Measurements from ENCODE around the gene DOCK8. TPM values are rescaled to one million over a fixed set of nuclear protein-coding genes. Genes with fewer than 3 reads are reported as not detected.

Gene DOCK8
- total RNA-seq, 4 donors from 2014 or later = 18.1 to 33.3 (median 28.6) TPM

- no peak for DNase-seq (ENCODE audit: low spot score)
- ATAC-seq (ENCODE audit: low FRiP score) = no peak
- no peak for TF ChIP-seq CTCF (IDR thresholded peaks at IDR 0.05)
Measured at GRCh38 chr9:414595-414994, 199.9 kb downstream of the DOCK8 start.

GRCh38 chr9:419571-420171 lies 205.0 kb downstream of the DOCK8 start:
- no peak for ATAC-seq (ENCODE audit: low FRiP score)
- TF ChIP-seq CTCF (IDR thresholded peaks at IDR 0.05) = no peak
- no peak for DNase-seq (ENCODE audit: low spot score)

- no peak for TF ChIP-seq CTCF (IDR thresholded peaks at IDR 0.05)
- no peak for ATAC-seq (ENCODE audit: low FRiP score)
- DNase-seq (ENCODE audit: low spot score) = no peak
Measured at GRCh38 chr9:421896-422295, 207.2 kb downstream of the DOCK8 start.

- ATAC-seq (ENCODE audit: low FRiP score) (no peak), DNase-seq (ENCODE audit: low spot score) (no peak)
- no peak for TF ChIP-seq CTCF (IDR thresholded peaks at IDR 0.05)
Measured at GRCh38 chr9:426264-426663, 211.6 kb downstream of the DOCK8 start.

GRCh38 chr9:426976-427375 lies 212.3 kb downstream of the DOCK8 start:
- DNase-seq (ENCODE audit: low spot score) (no peak), ATAC-seq (ENCODE audit: low FRiP score) (no peak)
- TF ChIP-seq CTCF (IDR thresholded peaks at IDR 0.05) = no peak

GRCh38 chr9:431701-432100 lies 217.0 kb downstream of the DOCK8 start:
- no peak for DNase-seq (ENCODE audit: low spot score)
- no peak for TF ChIP-seq CTCF (IDR thresholded peaks at IDR 0.05)
- no peak for ATAC-seq (ENCODE audit: low FRiP score)

GRCh38 chr9:436482-436881 lies 221.8 kb downstream of the DOCK8 start:
- ATAC-seq (ENCODE audit: low FRiP score) = no peak
- DNase-seq (ENCODE audit: low spot score) = no peak
- TF ChIP-seq CTCF (IDR thresholded peaks at IDR 0.05) = no peak
